Measurements from ENCODE around the gene NATD1.

Gene NATD1

DNA sequence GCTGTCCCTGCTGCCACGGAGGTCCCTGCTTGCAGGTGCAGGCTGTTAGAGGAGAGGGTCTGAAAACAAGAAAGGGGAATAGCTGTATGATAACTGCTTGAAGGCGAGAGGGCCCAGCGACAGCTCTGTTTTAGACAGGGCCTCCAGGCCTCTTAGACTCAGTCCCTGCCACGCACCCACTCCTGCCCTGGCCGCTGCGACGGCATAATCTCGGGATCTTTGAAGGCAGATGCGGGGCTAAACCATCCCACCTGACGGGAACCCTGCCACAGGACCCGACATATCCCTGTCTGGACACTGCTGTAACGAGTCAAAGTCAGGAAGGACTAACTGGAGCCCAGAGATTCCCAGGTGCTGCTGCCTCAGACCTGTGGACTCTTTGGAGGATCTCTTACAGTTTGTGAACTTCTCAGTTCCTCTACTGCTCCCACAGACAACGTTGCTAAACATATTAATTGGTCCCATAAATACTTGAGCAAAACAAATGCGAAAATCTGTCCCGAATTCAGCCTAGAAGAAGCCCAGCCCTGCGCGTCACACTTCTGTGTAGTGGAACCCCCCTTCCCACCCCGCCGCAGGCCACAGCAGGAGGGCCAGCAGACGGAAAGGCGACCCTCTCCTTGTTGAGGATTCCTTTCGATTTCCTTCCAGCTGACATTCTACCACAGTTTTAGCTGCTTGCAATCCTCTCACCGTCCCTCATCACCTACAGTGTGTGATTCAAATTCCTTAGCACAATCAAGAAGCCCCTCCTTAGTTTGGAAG is 38.3 kb downstream of the NATD1 start:
- no peak for DNase-seq (ENCODE audit: insufficient read length, low spot score)
- FAIRE-seq: no peak

DNA sequence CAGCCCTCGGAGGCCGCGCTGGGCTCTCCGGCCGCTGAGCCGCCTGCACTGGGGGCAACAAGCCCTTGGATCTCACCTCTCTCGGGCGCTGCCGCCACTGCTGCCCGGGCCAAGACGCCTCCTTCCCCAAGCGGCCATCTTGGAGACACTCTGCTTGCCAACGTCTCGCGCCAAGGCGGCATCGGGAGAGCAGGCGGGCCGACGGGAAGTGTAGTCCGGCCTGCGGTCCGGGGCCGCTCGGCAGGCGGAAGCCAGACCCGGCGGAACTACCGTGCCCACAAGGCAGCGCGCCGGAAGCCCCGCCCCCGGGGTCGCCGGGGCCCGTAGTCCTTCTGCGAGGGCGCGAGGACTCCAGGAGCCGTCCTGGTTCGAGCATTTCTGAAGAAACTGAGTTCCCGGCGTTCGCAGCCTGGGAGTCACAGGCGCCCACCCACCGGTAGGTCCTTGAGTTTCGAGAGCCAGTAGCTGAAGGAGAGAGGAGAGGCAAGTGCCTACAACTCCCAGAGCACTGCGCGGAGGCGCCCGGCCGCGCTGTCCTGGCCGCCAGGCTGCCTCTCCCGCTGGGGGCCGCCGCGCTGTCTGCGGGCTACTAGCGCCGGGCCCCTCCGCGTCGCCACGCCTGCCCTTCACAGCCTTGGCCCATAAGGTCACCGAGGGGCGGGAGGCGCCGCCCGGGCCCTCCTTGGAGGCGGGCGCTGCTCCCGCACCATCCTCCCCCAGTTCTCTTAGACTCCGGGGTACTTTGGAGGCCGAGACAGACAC is 39.0 kb downstream of the NATD1 start, which contains the start of gene TMEM11:
TSS of gene TMEM11 (minus strand) at position 147 of the 762 bp plus-strand sequence. CDS start at position 138, 9 bp downstream.
- FAIRE-seq: no peak
- peak; percentile 73 for TF ChIP-seq POLR2A (IDR thresholded peaks at IDR 0.05; ENCODE audit: low read depth, low read length)
- peak; percentile 96 for DNase-seq (ENCODE audit: insufficient read length, low spot score)

More for the DNA sequence above, 38.3 kb downstream of the NATD1 start:
- TF ChIP-seq POLR2A (IDR thresholded peaks at IDR 0.05; ENCODE audit: low read depth, low read length): no peak

DNA sequence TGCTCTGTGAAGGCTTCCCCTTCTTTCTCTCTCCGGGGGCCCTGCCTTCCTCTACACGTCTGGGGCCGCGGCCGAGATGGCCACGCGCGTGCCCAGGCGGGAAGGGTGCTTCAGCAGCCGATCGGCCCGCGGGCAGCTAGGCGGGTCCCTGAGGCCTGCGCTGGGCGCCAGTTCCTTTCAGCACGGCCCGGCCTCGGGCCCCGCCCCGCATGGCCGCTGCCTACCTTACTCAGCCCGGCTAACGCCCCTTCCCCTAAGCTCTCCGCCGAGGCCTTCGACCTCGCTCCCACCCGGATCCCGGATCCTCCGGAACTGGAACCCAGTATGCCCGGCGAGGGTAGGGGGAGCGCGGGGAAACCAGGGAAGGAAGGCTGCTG is 39.6 kb downstream of the NATD1 start:
- no peak for TF ChIP-seq POLR2A (IDR thresholded peaks at IDR 0.05; ENCODE audit: low read depth, low read length)
- FAIRE-seq (no peak), DNase-seq (ENCODE audit: insufficient read length, low spot score) (peak; percentile 42)

DNA sequence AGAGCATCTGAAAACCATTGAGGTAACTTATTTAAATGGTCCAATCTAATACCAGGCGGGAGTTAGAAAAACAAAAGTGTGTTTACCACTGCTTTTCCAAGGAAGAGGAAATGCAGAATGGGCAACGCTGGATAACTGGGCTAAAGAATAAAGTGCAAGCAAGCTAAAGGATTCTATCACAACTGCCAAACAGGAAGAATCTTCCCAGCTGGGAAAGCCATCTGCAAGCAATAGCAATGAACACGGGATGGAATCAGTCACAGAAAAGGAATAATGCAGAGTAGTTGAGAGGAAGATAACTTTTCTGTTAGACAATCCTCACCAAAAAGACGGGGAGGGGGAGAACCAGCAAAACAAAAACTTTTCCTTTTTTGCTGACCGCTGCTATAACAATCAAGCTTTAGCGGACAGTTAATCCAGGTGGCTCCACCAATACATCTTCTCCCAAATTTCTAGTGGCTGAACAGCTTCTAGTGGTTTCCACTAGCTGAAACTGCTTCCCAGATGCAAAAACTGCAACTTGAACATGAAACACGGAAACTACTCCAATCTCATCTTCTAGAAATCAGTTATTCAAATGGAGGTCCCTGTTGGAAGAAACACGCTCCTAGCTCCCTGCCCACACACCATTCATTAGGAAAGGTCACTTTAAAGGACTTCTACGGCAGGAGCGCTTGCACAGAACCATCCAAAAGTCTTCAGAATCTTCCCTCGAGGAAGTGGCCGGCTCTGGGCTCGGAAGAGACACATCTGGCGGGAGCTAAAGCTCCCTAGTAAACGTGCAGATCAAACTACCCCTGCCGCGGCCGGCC is 40.2 kb downstream of the NATD1 start:
- FAIRE-seq (no peak), DNase-seq (ENCODE audit: insufficient read length, low spot score) (no peak)
- no peak for TF ChIP-seq POLR2A (IDR thresholded peaks at IDR 0.05; ENCODE audit: low read depth, low read length)

DNA sequence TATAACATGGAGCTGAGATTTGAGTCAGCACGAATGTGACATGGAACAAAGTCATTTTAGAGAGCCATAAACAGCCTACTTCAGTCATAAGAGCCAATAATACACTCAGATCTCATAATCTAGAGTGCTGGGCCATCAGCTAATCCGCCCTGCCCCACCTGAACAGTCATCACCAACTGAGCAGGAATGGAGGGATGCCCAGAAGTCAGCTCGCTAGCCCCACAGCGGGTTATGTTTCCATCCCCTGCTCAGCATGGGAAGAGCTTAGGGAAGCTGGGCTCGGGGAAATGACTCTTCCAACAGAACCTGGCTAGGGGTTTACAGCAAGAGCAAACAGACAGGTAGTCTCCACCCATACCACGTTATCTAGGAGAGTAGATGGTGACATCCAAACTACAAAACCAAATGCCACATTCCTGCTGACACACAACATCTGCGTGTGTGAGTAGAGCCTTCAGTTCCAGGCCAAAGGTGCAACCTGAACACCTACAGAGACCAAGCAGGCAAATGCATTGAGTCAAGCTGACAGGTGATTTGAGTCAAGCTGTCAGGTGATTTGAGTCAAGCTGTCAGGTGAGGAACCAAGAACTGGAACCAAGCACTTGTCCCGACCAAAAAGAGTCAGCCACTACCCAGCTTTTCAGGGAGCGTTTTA is 41.3 kb downstream of the NATD1 start:
- no peak for TF ChIP-seq POLR2A (IDR thresholded peaks at IDR 0.05; ENCODE audit: low read depth, low read length)
- FAIRE-seq (no peak), DNase-seq (ENCODE audit: insufficient read length, low spot score) (no peak)

DNA sequence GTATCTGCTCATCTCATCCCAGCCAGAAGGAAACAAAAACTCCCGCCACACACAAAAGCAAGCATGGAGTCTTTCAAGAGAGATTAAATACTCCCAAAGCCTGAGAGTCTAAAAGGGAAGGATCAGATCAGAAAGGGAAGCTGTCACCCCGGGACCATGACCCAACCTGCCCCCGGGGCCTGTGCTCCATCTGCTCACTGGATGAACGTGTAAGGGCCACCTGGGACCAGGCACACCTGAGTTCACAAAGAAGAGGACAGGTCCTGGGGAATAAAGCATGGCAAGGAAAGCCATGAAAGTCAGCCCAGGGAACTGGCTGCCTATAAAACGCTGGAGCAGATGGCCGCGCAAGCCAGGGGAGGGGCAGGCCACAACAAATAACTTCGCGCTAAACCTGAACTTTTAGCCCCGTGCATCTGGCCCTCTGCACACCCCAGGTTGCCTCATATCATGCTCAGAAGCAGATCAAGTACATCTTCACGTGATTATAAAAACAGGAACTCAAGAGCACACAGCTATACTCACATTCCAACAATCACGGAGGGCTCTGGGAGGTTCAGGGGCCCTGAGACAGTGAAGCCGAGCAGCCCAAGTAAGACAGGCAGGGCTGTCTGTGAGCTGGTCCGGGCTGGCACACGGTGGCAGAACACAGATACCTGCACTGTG is 42.7 kb downstream of the NATD1 start:
- DNase-seq (ENCODE audit: insufficient read length, low spot score) (no peak), FAIRE-seq (no peak)
- no peak for TF ChIP-seq POLR2A (IDR thresholded peaks at IDR 0.05; ENCODE audit: low read depth, low read length)

DNA sequence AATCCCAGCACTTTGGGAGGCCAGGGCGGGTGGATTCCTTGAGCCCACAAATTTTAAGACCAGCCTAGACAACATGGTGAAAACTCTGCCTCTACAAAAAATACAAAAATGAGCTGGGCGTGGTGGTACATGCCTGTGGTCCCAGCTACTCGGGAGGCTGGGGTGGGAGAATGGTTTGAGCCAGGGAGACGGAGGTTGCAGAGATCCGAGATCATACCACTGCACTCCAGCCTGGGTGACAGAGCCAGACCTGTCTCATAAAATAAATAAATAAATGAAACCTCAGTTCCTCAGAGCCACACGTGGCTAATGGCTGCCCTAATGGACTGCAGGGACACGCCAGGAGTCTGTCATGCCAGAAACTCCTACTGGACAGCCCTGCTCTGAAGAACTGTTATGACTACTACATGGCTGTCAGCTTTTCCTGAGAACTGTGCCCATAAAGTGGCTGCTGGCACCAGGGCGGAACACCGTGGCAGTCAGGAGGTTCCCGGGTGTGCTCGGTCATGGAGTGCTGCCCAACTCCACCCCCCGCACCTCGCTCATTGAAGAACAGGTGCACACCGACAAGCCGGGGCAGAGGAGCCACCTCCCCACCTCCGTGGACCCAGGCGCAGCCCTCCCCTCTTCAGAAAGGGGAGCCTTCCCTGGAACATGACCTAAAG is 43.6 kb downstream of the NATD1 start:
- FAIRE-seq (no peak), DNase-seq (ENCODE audit: insufficient read length, low spot score) (no peak)
- no peak for TF ChIP-seq POLR2A (IDR thresholded peaks at IDR 0.05; ENCODE audit: low read depth, low read length)

DNA sequence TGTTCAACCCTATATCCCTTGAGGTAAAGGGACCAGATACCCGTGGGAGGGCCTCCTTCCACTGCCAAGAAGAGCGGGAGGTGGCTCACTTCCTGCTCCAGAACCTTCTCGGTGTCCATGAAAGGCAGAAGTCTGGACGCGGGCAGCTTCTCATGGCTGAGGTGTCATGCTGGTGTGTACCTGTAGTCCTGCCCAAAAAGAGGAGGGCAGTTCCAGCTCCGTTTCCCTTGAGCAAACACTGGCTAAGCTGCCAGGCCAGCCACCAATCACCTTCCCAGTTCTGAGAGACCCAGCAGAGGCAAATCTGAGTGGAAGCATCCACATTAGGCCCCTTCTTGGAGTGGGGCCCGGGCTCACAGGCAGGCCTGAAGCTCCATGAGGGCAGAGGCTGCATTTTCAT is 44.9 kb downstream of the NATD1 start:
- no peak for DNase-seq (ENCODE audit: insufficient read length, low spot score)
- no peak for FAIRE-seq
- no peak for TF ChIP-seq POLR2A (IDR thresholded peaks at IDR 0.05; ENCODE audit: low read depth, low read length)

DNA sequence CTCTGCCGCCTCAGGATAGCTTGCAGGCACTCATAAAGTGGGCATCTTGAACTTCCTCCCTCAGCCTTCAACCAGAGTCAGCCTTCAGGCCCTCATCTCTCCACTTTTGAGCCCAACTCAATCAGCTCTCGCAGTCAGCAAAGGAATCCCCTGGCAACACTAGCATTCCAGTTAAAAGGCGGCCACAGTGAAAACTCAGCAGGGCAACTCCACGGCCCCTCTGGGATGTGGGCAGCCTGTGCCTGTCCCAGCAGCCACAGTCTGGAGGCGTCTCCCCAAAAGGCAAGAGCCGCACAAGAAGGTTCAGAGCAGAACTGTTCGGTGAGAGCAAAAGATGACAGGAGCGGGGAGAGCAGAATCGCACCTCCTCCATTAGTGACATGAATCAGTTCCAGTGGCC is 48.3 kb downstream of the NATD1 start:
- FAIRE-seq (no peak), DNase-seq (ENCODE audit: insufficient read length, low spot score) (no peak)
- no peak for TF ChIP-seq POLR2A (IDR thresholded peaks at IDR 0.05; ENCODE audit: low read depth, low read length)

DNA sequence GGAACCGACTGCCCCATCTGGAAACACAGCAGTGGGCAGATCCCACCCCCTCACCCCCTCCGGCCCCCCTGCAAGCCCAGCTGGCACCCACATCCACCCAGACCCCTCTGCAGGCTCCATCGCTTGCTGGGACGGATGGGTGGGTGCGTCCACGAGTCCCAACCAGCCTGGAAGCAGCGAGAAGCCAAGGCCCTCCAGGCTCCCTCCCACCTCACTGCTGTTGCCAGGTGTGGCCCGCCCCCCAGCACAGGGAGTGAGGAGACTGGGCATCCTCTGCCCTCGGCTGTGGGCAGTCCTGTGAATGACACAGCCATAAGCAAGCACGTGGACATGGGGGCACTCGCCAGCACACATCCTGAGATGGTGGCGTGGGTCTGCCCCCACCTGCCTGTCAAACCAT is 50.7 kb downstream of the NATD1 start:
- FAIRE-seq (no peak), DNase-seq (ENCODE audit: insufficient read length, low spot score) (no peak)
- no peak for TF ChIP-seq POLR2A (IDR thresholded peaks at IDR 0.05; ENCODE audit: low read depth, low read length)

DNA sequence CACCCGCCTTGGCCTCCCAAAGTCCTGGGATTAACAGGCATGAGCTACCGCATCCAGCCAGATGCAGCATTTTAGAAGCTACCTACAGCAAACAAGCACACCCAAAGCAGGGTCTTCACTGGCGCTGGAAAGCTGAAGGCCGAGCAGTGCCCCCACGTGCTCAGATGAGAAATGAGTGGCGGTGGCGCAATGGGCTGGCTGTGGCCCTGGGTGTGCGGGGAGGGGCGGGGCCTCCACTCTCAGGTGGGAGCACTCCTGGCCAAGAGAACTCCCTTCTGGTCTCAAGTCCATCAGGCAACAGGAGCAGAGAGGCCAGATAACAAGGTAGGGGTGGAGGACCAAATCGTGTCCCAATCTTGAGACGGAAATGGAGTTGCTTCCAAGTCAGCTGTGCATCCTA is 51.3 kb downstream of the NATD1 start:
- FAIRE-seq: no peak
- no peak for TF ChIP-seq POLR2A (IDR thresholded peaks at IDR 0.05; ENCODE audit: low read depth, low read length)

DNA sequence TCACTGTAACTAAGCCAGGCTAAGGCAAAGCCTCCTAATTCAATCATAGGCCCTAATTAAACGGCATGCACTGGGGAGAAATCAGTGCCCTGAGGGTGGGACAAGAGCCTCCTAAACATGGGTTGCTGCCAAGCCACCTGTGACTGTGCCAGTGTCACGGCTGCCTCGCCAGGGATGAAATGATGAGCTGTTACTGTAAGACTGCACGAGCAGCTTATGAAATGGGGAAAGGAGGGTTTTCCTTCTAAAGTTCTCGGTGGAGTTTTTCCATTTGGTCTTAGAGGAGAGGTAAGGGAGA is 52.0 kb downstream of the NATD1 start:
- no peak for DNase-seq (ENCODE audit: insufficient read length, low spot score)
- no peak for FAIRE-seq
- no peak for TF ChIP-seq POLR2A (IDR thresholded peaks at IDR 0.05; ENCODE audit: low read depth, low read length)

More for the DNA sequence above, 51.3 kb downstream of the NATD1 start:
- no peak for DNase-seq (ENCODE audit: insufficient read length, low spot score)

All from H54 (cell line).